Caco-2 (cell line): ENCODE measurements around the gene YKT6. TPM values are rescaled to one million over a fixed set of nuclear protein-coding genes. Genes with fewer than 3 reads are reported as not detected.

Experiments used
- BruUV-seq: library from RNA; stranded (reverse); fragments of 400-500 nt; replicated peaks from 2 replicates; lab custom pipeline; 2021; lab: Mats Ljungman, UMichigan
- CTCF ChIA-PET: fragments of 300-600 bp; sonication (Branson Sonifier 250); formaldehyde crosslinking; loops from one replicate; lab custom pipeline; 2022; ENCODE audit warnings: antibody characterized with exemption; lab: Charles Lee
- POLR2A ChIA-PET: fragments of 300-600 bp; sonication (Branson Sonifier 250); formaldehyde crosslinking; loops from one replicate; lab custom pipeline; 2022; ENCODE audit warnings: antibody characterized with exemption; lab: Charles Lee
- DNase-seq, 2 experiments: peaks; one replicate each; pipeline versions ENCODE4 v3.0.0 to v3.0.0-alpha.2; 2020 to 2022
- H3K27me3 ChIP-seq: replicated peaks from 2 replicates; pipeline ENCODE4 v1.6.0; 2011; ENCODE audit warnings: low read length; ENCODE audit not compliant: control insufficient read depth, insufficient read depth
- H3K36me3 ChIP-seq: 2 replicates; pipeline ENCODE4 v1.5.1; 2011; ENCODE audit warnings: low read length; ENCODE audit not compliant: control insufficient read depth, insufficient read depth
- H3K4me1 ChIP-seq: fragments of 250-450 bp; sonication (Bioruptor Pico); 2 replicates; pipeline ENCODE4 v1.5.1; 2020; ENCODE audit warnings: mild to moderate bottlenecking
- H3K4me3 ChIP-seq: 2 replicates; pipeline ENCODE4 v1.5.1; 2011; ENCODE audit warnings: low read depth, mild to moderate bottlenecking, control low read depth, low read length
- H3K9me3 ChIP-seq: fragments of 250-450 bp; sonication (Bioruptor Pico); 2 replicates; pipeline ENCODE4 v1.5.1; 2020; ENCODE audit warnings: mild to moderate bottlenecking, moderate library complexity
- H3K27ac Mint-ChIP-seq: one replicate; pipeline ENCODE4 v1.8.0; 2022; ENCODE audit warnings: mixed read lengths; ENCODE audit not compliant: unreplicated experiment
- H3K27me3 Mint-ChIP-seq: one replicate; pipeline ENCODE4 v1.8.0; 2022; ENCODE audit warnings: mixed read lengths; ENCODE audit not compliant: insufficient read depth, unreplicated experiment
- H3K36me3 Mint-ChIP-seq: one replicate; pipeline ENCODE4 v1.8.0; 2022; ENCODE audit warnings: mild to moderate bottlenecking, mixed read lengths; ENCODE audit not compliant: insufficient read depth, unreplicated experiment
- H3K4me1 Mint-ChIP-seq: one replicate; pipeline ENCODE4 v1.8.0; 2022; ENCODE audit warnings: low read depth, mixed read lengths; ENCODE audit not compliant: unreplicated experiment
- H3K4me3 Mint-ChIP-seq: one replicate; pipeline ENCODE4 v1.8.0; 2022; ENCODE audit warnings: mild to moderate bottlenecking, moderate library complexity, mixed read lengths; ENCODE audit not compliant: unreplicated experiment
- H3K9me3 Mint-ChIP-seq: one replicate; pipeline ENCODE4 v1.8.0; 2022; ENCODE audit warnings: mixed read lengths; ENCODE audit not compliant: unreplicated experiment
- intact Hi-C: fragments of 100-400 bp; cut with micrococcal nuclease; formaldehyde crosslinking; loops from one replicate; pipeline ENCODE4 v1.10.0; 2022; ENCODE audit not compliant: unreplicated experiment
- total RNA-seq: library from RNA; stranded (reverse); gene quantifications from 2 replicates; pipeline ENCODE4 v1.2.3, GENCODE V29; 2022
- TF ChIP-seq, protein P1 (sequence below), 2 experiments: fragments of 200-600 bp in 1 of 2; IDR thresholded peaks; 1 replicate in 1 of 2; 2 replicates in 1 of 2; pipeline versions ENCODE4 v1.5.1 to v1.8.0; 2011 to 2022; ENCODE audit warnings: antibody characterized with exemption in 1 of 2, control low read depth in 1 of 2, inconsistent platforms in 1 of 2, low read depth in 1 of 2, low read length in 1 of 2, mild to moderate bottlenecking in 1 of 2, moderate library complexity in 1 of 2; ENCODE audit not compliant: insufficient read depth in 1 of 2, severe bottlenecking in 1 of 2, unreplicated experiment in 1 of 2

The YKT6 gene
- total RNA-seq, 1 experiment from 2014 or later = 123 TPM

- no peaks in the 10 kb centered on the region for H3K4me1 Mint-ChIP-seq
- intact Hi-C loops = no loop called here
- CTCF ChIA-PET = no interaction called here
- H3K27me3 ChIP-seq = no peaks in the 10 kb centered on the region
- no peaks in the 10 kb centered on the region for H3K36me3 ChIP-seq
- no TSS peak for BruUV-seq
- H3K27ac Mint-ChIP-seq = no peak overlapping the region
- H3K4me1 ChIP-seq = no peaks in the 10 kb centered on the region
- H3K9me3 ChIP-seq = no peaks in the 10 kb centered on the region
- H3K4me3 ChIP-seq = no peak overlapping the region
- DNase-seq = no peak
- H3K27me3 Mint-ChIP-seq = peaks cover 7% of the 10 kb centered on the region
- POLR2A ChIA-PET = no interaction called here
- TF ChIP-seq, protein P1, sequence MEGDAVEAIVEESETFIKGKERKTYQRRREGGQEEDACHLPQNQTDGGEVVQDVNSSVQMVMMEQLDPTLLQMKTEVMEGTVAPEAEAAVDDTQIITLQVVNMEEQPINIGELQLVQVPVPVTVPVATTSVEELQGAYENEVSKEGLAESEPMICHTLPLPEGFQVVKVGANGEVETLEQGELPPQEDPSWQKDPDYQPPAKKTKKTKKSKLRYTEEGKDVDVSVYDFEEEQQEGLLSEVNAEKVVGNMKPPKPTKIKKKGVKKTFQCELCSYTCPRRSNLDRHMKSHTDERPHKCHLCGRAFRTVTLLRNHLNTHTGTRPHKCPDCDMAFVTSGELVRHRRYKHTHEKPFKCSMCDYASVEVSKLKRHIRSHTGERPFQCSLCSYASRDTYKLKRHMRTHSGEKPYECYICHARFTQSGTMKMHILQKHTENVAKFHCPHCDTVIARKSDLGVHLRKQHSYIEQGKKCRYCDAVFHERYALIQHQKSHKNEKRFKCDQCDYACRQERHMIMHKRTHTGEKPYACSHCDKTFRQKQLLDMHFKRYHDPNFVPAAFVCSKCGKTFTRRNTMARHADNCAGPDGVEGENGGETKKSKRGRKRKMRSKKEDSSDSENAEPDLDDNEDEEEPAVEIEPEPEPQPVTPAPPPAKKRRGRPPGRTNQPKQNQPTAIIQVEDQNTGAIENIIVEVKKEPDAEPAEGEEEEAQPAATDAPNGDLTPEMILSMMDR (IDR thresholded peaks at IDR 0.05; ENCODE audit: insufficient read depth in 1 of 2, low read depth in 1 of 2, low read length in 1 of 2, severe bottlenecking in 1 of 2, unreplicated experiment in 1 of 2) = no peak
- no peaks in the 10 kb centered on the region for H3K36me3 Mint-ChIP-seq
- no peak overlapping the region for H3K4me3 Mint-ChIP-seq
- H3K9me3 Mint-ChIP-seq = no peaks in the 10 kb centered on the region
Measured at GRCh38 chr7:44238116-44238695, 37.4 kb downstream of the YKT6 start.

GRCh38 chr7:44239361-44239760 is 38.6 kb downstream of the YKT6 start:
- ChIA-PET POLR2A (no interaction called here), CTCF (no interaction called here)
- no peak overlapping the region for H3K4me3 Mint-ChIP-seq
- H3K36me3 Mint-ChIP-seq = no peaks in the 10 kb centered on the region
- no peaks in the 10 kb centered on the region for H3K27me3 ChIP-seq
- BruUV-seq = no TSS peak
- H3K36me3 ChIP-seq = no peaks in the 10 kb centered on the region
- no peaks in the 10 kb centered on the region for H3K4me1 ChIP-seq
- peaks cover 7% of the 10 kb centered on the region for H3K27me3 Mint-ChIP-seq
- H3K4me1 Mint-ChIP-seq = no peaks in the 10 kb centered on the region
- DNase-seq = no peak
- no peak overlapping the region for H3K27ac Mint-ChIP-seq
- TF ChIP-seq, protein P1 (IDR thresholded peaks at IDR 0.05; ENCODE audit: insufficient read depth in 1 of 2, low read depth in 1 of 2, low read length in 1 of 2, severe bottlenecking in 1 of 2, unreplicated experiment in 1 of 2) = no peak
- H3K9me3 Mint-ChIP-seq = no peaks in the 10 kb centered on the region
- intact Hi-C loops = no loop called here
- no peak overlapping the region for H3K4me3 ChIP-seq
- H3K9me3 ChIP-seq = no peaks in the 10 kb centered on the region

DNA sequence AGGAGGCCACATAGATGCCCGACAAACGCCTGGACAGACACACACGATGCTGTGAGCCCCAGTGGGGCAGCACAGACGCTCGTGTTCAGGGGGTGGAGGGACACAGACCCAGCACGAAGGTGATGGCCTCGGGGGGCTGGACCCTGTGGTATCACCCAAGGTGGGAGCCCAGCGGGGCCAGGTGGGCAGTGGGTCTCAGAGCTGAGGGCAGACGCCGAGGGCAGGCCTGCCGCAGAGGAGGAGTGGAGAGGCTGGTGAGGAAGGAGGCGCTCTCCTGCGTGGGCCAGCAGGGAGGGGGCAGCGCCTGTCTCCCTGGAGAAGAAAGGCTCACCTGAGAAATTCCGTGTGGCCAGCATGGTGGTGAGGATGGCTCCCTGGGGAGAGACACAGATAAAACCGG is 39.6 kb downstream of the YKT6 start:
- Mint-ChIP-seq H3K27me3 (peaks cover 7% of the 10 kb centered on the region), H3K9me3 (no peaks in the 10 kb centered on the region), H3K27ac (no peak overlapping the region), H3K4me1 (no peaks in the 10 kb centered on the region), H3K4me3 (no peak overlapping the region), H3K36me3 (no peaks in the 10 kb centered on the region)
- Histone ChIP-seq H3K4me1 (no peaks in the 10 kb centered on the region), H3K27me3 (no peaks in the 10 kb centered on the region), H3K36me3 (no peaks in the 10 kb centered on the region), H3K4me3 (no peak overlapping the region), H3K9me3 (no peaks in the 10 kb centered on the region)
- no peak for DNase-seq
- intact Hi-C loops = loop anchor here (5.0 kb wide), 1 partner anchor 132 kb away; no protein-coding TSS in a partner anchor
- POLR2A ChIA-PET = no interaction called here
- TF ChIP-seq, protein P1 (IDR thresholded peaks at IDR 0.05; ENCODE audit: insufficient read depth in 1 of 2, low read depth in 1 of 2, low read length in 1 of 2, severe bottlenecking in 1 of 2, unreplicated experiment in 1 of 2) = no peak
- BruUV-seq = no TSS peak
- CTCF ChIA-PET = interaction anchor here (0.6 to 1.3 kb wide), 7 partner anchors 19 to 836 kb away, joined by 3 to 6 read pairs (median 3); no protein-coding TSS in a partner anchor
